Measurements from ENCODE around the gene HIVEP3.

DNA sequence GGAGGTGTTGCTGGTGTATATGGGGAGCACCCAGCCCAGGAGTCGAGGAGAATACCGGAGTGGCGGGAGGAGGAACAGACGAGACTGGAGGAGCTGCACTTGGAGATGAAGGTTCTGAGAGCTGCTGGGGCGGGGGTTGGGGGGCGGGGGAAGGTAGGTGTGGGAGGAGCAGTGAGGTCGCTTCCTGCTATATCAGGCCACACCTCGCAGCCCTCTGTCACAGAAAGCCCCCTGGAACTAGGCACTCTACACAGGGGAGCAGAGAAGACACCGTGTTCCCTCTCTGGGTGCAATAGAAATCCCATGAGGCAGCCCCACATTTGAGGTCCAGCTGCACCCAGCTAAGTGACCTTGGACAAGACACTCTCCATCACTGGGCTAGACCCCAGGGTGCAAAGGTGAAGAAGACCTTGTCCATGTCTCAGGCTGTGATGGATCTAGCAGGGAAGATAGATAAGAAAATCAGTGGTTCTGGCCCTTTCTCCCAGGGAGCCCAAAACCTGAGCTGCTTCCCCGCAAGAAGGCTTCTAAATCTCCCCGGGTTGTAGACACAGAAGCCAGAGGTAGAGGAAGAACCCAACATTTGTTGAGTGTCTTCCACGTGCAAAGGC is 278.5 kb downstream of the HIVEP3 start:
- TF ChIP-seq FOSL2 (IDR thresholded peaks at IDR 0.05; ENCODE audit: borderline replicate concordance, low read depth) = no peak
- TF ChIP-seq, protein P1, sequence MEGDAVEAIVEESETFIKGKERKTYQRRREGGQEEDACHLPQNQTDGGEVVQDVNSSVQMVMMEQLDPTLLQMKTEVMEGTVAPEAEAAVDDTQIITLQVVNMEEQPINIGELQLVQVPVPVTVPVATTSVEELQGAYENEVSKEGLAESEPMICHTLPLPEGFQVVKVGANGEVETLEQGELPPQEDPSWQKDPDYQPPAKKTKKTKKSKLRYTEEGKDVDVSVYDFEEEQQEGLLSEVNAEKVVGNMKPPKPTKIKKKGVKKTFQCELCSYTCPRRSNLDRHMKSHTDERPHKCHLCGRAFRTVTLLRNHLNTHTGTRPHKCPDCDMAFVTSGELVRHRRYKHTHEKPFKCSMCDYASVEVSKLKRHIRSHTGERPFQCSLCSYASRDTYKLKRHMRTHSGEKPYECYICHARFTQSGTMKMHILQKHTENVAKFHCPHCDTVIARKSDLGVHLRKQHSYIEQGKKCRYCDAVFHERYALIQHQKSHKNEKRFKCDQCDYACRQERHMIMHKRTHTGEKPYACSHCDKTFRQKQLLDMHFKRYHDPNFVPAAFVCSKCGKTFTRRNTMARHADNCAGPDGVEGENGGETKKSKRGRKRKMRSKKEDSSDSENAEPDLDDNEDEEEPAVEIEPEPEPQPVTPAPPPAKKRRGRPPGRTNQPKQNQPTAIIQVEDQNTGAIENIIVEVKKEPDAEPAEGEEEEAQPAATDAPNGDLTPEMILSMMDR (IDR thresholded peaks at IDR 0.05) = no peak
- TF ChIP-seq SIN3A (IDR thresholded peaks at IDR 0.05; ENCODE audit: borderline replicate concordance, low read depth, low read length) = no peak
- no peak for TF ChIP-seq TAF1 (IDR thresholded peaks at IDR 0.05; ENCODE audit: borderline replicate concordance, low read depth, low read length)
- TF ChIP-seq FOXM1 (IDR thresholded peaks at IDR 0.05; ENCODE audit: low read depth) = no peak
- TF ChIP-seq POLR2AphosphoS5 (IDR thresholded peaks at IDR 0.05; ENCODE audit: low read depth, low read length) = no peak
